ENCODE measurements around the gene MVD. TPM values are rescaled to one million over a fixed set of nuclear protein-coding genes. Genes with fewer than 3 reads are reported as not detected.
A peak's percentile ranks its signal among the peaks of the same experiment; 100 is the strongest.

The MVD gene
- total and polyA plus RNA-seq, 10 of the 15 experiments (the other 5 are each of a cell fraction or from before 2014, with no cell fraction given): 5.0 to 147 (median 65.0) TPM

- in situ Hi-C loops (cut with MboI) (no loop called here), intact Hi-C loops (cut with micrococcal nuclease; ENCODE audit: unreplicated experiment) (no loop called here)
- POLR2A ChIA-PET: no interaction called here
- H3K27ac ChIP-seq (ENCODE audit: control insufficient read depth, insufficient read depth): no peak overlapping the region
- ATAC-seq (no peak), DNase-seq (ENCODE audit: low read depth, low spot score) (no peak), FAIRE-seq (no peak)
- WGBS (ENCODE audit: insufficient coverage, insufficient replicate concordance, low lambda C conversion rate, missing lambda C conversion rate): 91% methylated on average over 16 of the region's 16 CpGs
- peaks cover 0 to under 1% of the 10 kb centered on the region in 2 experiments; a peak in 3 of 4 replicates for H3K27me3 ChIP-seq (replicated peaks in 1 of 2; ENCODE audit: control insufficient read depth in 2 of 2, insufficient read depth in 2 of 2, low read length in 1 of 2)
- peaks cover 11% of the 10 kb centered on the region; the same call in 1 of the 2 replicates for H3K4me1 ChIP-seq (ENCODE audit: control insufficient read depth, insufficient read depth, low read length)
- peaks cover 7% of the 10 kb centered on the region; the same call in 1 of the 2 replicates for H4K20me1 ChIP-seq (ENCODE audit: control insufficient read depth, insufficient read depth)
- H3K9ac ChIP-seq (ENCODE audit: control insufficient read depth, insufficient read depth, low read length): no peak overlapping the region
- no peak overlapping the region for H2AFZ ChIP-seq (ENCODE audit: control insufficient read depth, low read depth, low read length)
- no TSS peak for BruUV-seq (replicated peaks)
- RAD21 ChIA-PET (ENCODE audit: unreplicated experiment): no interaction called here
- no peak for TF ChIP-seq TARDBP (IDR thresholded peaks at IDR 0.05; ENCODE audit: borderline replicate concordance)
- TF ChIP-seq POLR2A (IDR thresholded peaks at IDR 0.05; ENCODE audit: low read depth, low read length): peak; percentile 11
- TF ChIP-seq ZZZ3 (IDR thresholded peaks at IDR 0.05; ENCODE audit: control insufficient read depth, insufficient read length, low read depth): no peak
- no peak overlapping the region for H3K4me3 ChIP-seq
- no peak overlapping the region for H3K4me2 ChIP-seq (ENCODE audit: control insufficient read depth, insufficient read depth)
- CTCF ChIA-PET: interaction anchor here (1.2 kb wide), 1 partner anchor 12 kb away, joined by 5 read pairs; no protein-coding TSS in a partner anchor
- no peaks in the 10 kb centered on the region for H3K9me3 ChIP-seq (replicated peaks; ENCODE audit: control insufficient read depth, insufficient read depth, low read length)
- H3K79me2 ChIP-seq (ENCODE audit: control insufficient read depth, insufficient read depth, low read length): peaks cover 30% of the 10 kb centered on the region
- H3K36me3 ChIP-seq (ENCODE audit: control insufficient read depth in 2 of 2, insufficient read depth in 2 of 2, low read length in 1 of 2): peaks cover 2 to 4% of the 10 kb centered on the region in 2 experiments; a peak in 2 of 4 replicates
- SMC1A ChIA-PET (ENCODE audit: uncharacterized antibody, unreplicated experiment): no interaction called here
Observed at GRCh38 chr16:88645455-88645854, 17.4 kb downstream of the MVD start.

DNA sequence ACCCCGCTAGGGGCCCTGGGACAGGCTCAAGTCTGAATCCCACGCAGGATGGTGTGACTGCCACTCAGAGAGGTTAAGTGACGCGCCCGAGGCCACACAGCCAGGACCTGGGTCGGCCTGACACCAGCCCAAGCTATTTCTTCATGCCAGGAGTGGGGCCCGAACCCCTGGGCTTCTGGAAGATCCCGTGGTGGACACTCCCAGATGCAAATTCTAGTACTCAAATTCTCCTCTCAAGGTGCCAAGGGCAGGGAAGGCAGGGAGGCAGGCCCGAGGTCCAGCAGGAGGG is 19.3 kb downstream of the MVD start:
- no peak for DNase-seq (ENCODE audit: low read depth, low spot score)
- no peaks in the 10 kb centered on the region for H3K9me3 ChIP-seq (replicated peaks; ENCODE audit: control insufficient read depth, insufficient read depth, low read length)
- ATAC-seq: no peak
- H3K79me2 ChIP-seq (ENCODE audit: control insufficient read depth, insufficient read depth, low read length): peaks cover 15% of the 10 kb centered on the region
- 68% methylated on average over 8 of the region's 9 CpGs for WGBS (ENCODE audit: insufficient coverage, insufficient replicate concordance, low lambda C conversion rate, missing lambda C conversion rate)
- no TSS peak for BruUV-seq (replicated peaks)
- intact Hi-C loops (cut with micrococcal nuclease; ENCODE audit: unreplicated experiment) (no loop called here), in situ Hi-C loops (cut with MboI) (no loop called here)
- ChIA-PET RAD21 (ENCODE audit: unreplicated experiment) (no interaction called here), SMC1A (ENCODE audit: uncharacterized antibody, unreplicated experiment) (no interaction called here), POLR2A (no interaction called here), CTCF (no interaction called here)
- no peak overlapping the region for H2AFZ ChIP-seq (ENCODE audit: control insufficient read depth, low read depth, low read length)
- no peak overlapping the region for H3K27ac ChIP-seq (ENCODE audit: control insufficient read depth, insufficient read depth)
- peaks cover 16% of the 10 kb centered on the region for H3K4me1 ChIP-seq (ENCODE audit: control insufficient read depth, insufficient read depth, low read length)
- no peak overlapping the region for H3K4me2 ChIP-seq (ENCODE audit: control insufficient read depth, insufficient read depth)
- H3K9ac ChIP-seq (ENCODE audit: control insufficient read depth, insufficient read depth, low read length): no peak overlapping the region
- 0 out of 2 replicates have a peak, but pooled peaks cover 7% of the 10 kb centered on the region for H4K20me1 ChIP-seq (ENCODE audit: control insufficient read depth, insufficient read depth)
- peaks cover 2 to 4% of the 10 kb centered on the region in 2 experiments; a peak in 2 of 4 replicates for H3K36me3 ChIP-seq (ENCODE audit: control insufficient read depth in 2 of 2, insufficient read depth in 2 of 2, low read length in 1 of 2)
- TF ChIP-seq NFXL1 (IDR thresholded peaks at IDR 0.05; ENCODE audit: borderline replicate concordance) (no peak), ASH2L (IDR thresholded peaks at IDR 0.05; ENCODE audit: borderline replicate concordance, low read depth) (no peak), TCF7 (IDR thresholded peaks at IDR 0.05; ENCODE audit: borderline replicate concordance) (no peak), USF2 (IDR thresholded peaks at IDR 0.05; ENCODE audit: borderline replicate concordance, low read depth, low read length) (no peak), PBX3 (IDR thresholded peaks at IDR 0.05; ENCODE audit: insufficient replicate concordance, low read depth, low read length) (no peak), MTA2 (IDR thresholded peaks at IDR 0.05; ENCODE audit: low read depth) (no peak), NFIC (IDR thresholded peaks at IDR 0.05; ENCODE audit: low read depth, low read length) (no peak), KDM1A (IDR thresholded peaks at IDR 0.05; ENCODE audit: borderline replicate concordance) (no peak)
- TF ChIP-seq, protein P1, sequence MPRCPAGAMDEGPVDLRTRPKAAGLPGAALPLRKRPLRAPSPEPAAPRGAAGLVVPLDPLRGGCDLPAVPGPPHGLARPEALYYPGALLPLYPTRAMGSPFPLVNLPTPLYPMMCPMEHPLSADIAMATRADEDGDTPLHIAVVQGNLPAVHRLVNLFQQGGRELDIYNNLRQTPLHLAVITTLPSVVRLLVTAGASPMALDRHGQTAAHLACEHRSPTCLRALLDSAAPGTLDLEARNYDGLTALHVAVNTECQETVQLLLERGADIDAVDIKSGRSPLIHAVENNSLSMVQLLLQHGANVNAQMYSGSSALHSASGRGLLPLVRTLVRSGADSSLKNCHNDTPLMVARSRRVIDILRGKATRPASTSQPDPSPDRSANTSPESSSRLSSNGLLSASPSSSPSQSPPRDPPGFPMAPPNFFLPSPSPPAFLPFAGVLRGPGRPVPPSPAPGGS (IDR thresholded peaks at IDR 0.05; ENCODE audit: borderline replicate concordance, insufficient read depth, low read depth, low read length, poor library complexity, severe bottlenecking): no peak
- H3K27me3 ChIP-seq (replicated peaks in 1 of 2; ENCODE audit: control insufficient read depth in 2 of 2, insufficient read depth in 2 of 2, low read length in 1 of 2): peaks cover 10 to 13% of the 10 kb centered on the region in 2 experiments
- H3K4me3 ChIP-seq: no peak overlapping the region
- FAIRE-seq: no peak

Measured in GM12878 (cell line).